Right lobe of liver (tissue), 6 donors: ENCODE data around the gene TRIM31. TPM values are rescaled to one million over a fixed set of nuclear protein-coding genes. Genes with fewer than 3 reads are reported as not detected.

Experiments used
- ATAC-seq, 4 donors: fragments of 200-7000 bp; cut with Tn5 transposase; one replicate each; pipeline ENCODE4 v1.9.1; 2020; ENCODE audit warnings: mild to moderate bottlenecking in 4 of 4, moderate library complexity in 4 of 4
- DNase-seq, 3 donors: peaks; one replicate each; pipeline ENCODE4 v3.0.0-alpha.2; 2020
- H3K27ac ChIP-seq, 3 donors: fragments of 200-600 bp; one replicate each; pipeline ENCODE4 v1.8.0; 2022
- H3K27me3 ChIP-seq, 2 donors: fragments of 200-600 bp; one replicate each; pipeline ENCODE4 v1.8.0; 2022
- H3K36me3 ChIP-seq, 4 donors: fragments of 200-600 bp; sonication (generic) in 1 of 4; one replicate each; pipeline versions ENCODE4 v1.5.1 to v1.8.0; 2017 to 2022; ENCODE audit warnings: control low read depth in 1 of 4
- H3K4me1 ChIP-seq, 4 donors: fragments of 200-600 bp; sonication (generic) in 1 of 4; one replicate each; pipeline versions ENCODE4 v1.5.1 to v1.8.0; 2017 to 2022; ENCODE audit warnings: control low read depth in 1 of 4
- H3K4me3 ChIP-seq, 3 donors: fragments of 200-600 bp; one replicate each; pipeline ENCODE4 v1.8.0; 2022
- H3K9me3 ChIP-seq, 4 donors: fragments of 200-600 bp; sonication (generic) in 1 of 4; one replicate each; pipeline versions ENCODE4 v1.5.1 to v1.8.0; 2017 to 2022; ENCODE audit warnings: control low read depth in 1 of 4
- POLR2A ChIP-seq: fragments of 450-650 bp; IDR thresholded peaks from one replicate; pipeline ENCODE4 v1.6.1; 2017; ENCODE audit warnings: antibody characterized with exemption, mild to moderate bottlenecking
- WGBS: methylation state at CpG from one replicate; pipeline ENCODE4 v1.1.6; 2018; ENCODE audit warnings: low coverage, low lambda C conversion rate; ENCODE audit not compliant: insufficient coverage; ENCODE audit errors: missing lambda C conversion rate; 5-methylcytosine and 5-hydroxymethylcytosine counted together
- intact Hi-C, 2 donors: fragments of 100-400 bp; cut with DNase I; formaldehyde crosslinking; loops; one replicate each; pipeline versions ENCODE4 v1.11.2 to v1.14.1; 2022
- total RNA-seq, 6 experiments: library from RNA; depleted of rRNA in 2 of 6; stranded (reverse); fragments of >200 nt in 2 of 6; fragmentation: NEBNext Ultra II Directional in 3 of 6; extraction: Animal tissue kit (Norgen Biotek cat#: 25700) in 3 of 6; gene quantifications; one replicate each; pipeline versions ENCODE4 v1.1.0 to v1.2.4, GENCODE V29; 2016 to 2023
- TF ChIP-seq, protein P1 (sequence below), 4 donors: fragments of 200-600 bp in 3 of 4; fragments of 450-650 bp in 1 of 4; IDR thresholded peaks; one replicate each; pipeline versions ENCODE4 v1.5.1 to v1.8.0; 2016 to 2022; ENCODE audit warnings: antibody characterized with exemption in 4 of 4, mild to moderate bottlenecking in 2 of 4
- donor health status: DM: no; HTN: yes; CAD: no.
- donor health status: DM: no; HTN: no; CAD: no.
- donor health status: DM: no; HTN: no; CAD: no.
- donor health status: DM: no; HTN: yes; CAD: no.
- donor health status: DM: no; HTN: yes; CAD: no.

The TRIM31 gene
- total RNA-seq, 6 experiments from 2014 or later, result 0.32 to 5.1 (median 0.60) TPM

DNA sequence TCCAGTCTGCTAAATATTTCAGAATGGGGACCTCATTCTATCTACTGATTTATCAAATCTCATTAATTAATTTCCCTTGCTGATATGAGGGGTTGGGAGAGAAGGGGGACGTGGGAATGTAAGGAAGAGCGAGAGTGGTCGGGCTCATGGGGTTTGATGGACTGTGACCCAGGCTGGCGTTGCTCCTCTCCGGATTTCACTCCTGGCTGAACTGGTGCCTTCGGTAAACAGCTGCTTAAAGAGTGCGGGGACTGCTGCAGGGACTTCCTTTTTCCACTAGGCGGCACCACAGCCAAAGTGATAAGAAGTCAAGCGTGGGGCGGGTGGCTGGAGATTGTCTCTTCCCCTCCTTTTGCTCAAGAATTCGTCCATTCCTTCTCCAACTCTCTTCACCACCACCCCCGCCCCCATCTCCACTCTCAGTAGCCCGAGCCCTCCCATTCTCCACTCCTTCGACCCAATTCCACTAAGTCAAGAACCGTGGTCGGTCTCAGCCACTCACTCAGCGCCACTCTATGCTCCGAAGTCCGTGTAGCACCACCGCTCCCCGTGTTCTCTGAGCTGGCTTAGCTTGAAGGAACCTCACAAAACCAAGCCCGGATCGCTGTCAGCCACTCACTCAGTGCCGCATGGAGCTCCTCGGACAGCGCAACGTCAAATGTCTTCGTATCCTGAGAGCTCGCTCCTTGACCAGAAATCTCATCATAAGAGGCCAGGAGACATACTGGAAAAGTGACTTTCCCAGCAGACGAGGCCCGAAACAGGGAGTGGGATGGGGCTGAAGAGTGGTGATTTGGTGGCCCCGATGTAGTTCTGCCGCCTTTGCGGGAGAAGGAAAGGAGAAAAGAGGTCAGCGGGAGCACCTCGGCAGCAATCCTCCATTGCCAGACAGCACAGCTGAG lies 9.7 kb downstream of the TRIM31 start:
- peaks cover 0 to 25% (median 2%) of the 10 kb centered on the region in 4 donors for H3K4me1 ChIP-seq
- DNase-seq (peak; percentile 80 to 88 (median 84)), ATAC-seq (peak; percentile 76 to 87 (median 84))
- no peaks in the 10 kb centered on the region for H3K9me3 ChIP-seq
- H3K4me3 ChIP-seq, result peak overlapping the region; percentile 22 to 47 (median 34)
- TF ChIP-seq POLR2A, result no peak
- TF ChIP-seq, protein P1, sequence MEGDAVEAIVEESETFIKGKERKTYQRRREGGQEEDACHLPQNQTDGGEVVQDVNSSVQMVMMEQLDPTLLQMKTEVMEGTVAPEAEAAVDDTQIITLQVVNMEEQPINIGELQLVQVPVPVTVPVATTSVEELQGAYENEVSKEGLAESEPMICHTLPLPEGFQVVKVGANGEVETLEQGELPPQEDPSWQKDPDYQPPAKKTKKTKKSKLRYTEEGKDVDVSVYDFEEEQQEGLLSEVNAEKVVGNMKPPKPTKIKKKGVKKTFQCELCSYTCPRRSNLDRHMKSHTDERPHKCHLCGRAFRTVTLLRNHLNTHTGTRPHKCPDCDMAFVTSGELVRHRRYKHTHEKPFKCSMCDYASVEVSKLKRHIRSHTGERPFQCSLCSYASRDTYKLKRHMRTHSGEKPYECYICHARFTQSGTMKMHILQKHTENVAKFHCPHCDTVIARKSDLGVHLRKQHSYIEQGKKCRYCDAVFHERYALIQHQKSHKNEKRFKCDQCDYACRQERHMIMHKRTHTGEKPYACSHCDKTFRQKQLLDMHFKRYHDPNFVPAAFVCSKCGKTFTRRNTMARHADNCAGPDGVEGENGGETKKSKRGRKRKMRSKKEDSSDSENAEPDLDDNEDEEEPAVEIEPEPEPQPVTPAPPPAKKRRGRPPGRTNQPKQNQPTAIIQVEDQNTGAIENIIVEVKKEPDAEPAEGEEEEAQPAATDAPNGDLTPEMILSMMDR (IDR thresholded peaks at IDR 0.05), result peak; percentile 82 to 93 (median 89)
- WGBS, result 3% methylated on average over 35 of the region's 36 CpGs
- intact Hi-C loops, result loop anchor here in 1 of 2 donors (10.0 kb wide), 1 partner anchor 62 kb away; the partner anchor contains the start of genes TRIM10 and TRIM15
- H3K36me3 ChIP-seq, result no peaks in the 10 kb centered on the region
- peaks cover 0 to 3% of the 10 kb centered on the region in 2 donors for H3K27me3 ChIP-seq
- H3K27ac ChIP-seq, result peak overlapping the region; percentile 18 to 55 (median 27)

DNA sequence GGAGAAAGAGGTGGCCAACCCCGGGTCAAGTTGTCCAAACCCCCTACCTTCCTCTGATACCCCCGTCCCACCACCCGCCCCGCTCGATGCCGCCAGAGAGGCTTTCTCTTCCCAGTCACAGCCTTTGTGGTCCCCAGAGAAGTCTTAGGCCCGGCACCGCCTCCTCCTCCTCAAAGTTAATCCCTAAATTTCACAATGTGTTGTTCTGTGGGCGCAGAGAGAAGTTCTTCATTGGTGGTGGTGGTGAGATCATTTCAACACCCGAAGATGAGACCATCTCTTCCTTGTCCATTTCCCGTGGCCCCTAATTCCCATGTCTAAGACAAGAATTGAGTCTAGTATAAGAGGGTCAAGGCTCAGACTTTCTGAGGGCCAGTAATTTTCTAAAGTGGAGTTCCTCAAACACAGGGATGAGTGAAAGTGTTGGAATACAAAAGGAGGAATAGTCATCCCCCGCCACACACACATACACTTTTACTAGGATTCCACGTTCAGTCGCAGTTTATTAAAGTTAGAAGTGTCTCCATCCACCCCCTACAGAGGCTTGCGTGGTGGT lies 10.4 kb downstream of the TRIM31 start:
- intact Hi-C loops, result loop anchor here in 1 of 2 donors (10.0 kb wide), 1 partner anchor 62 kb away; the partner anchor contains the start of genes TRIM10 and TRIM15
- ATAC-seq (peak in 2 of 4 donors; percentile 3), DNase-seq (no peak)
- H3K36me3 ChIP-seq, result no peaks in the 10 kb centered on the region
- peaks cover 0 to 25% (median 2%) of the 10 kb centered on the region in 4 donors for H3K4me1 ChIP-seq
- H3K27me3 ChIP-seq, result peaks cover 0 to 3% of the 10 kb centered on the region in 2 donors
- WGBS, result 35% methylated on average over 14 of the region's 15 CpGs
- no peaks in the 10 kb centered on the region for H3K9me3 ChIP-seq
- H3K4me3 ChIP-seq, result peak overlapping the region; percentile 22 to 31 (median 30)
- TF ChIP-seq, protein P1 (IDR thresholded peaks at IDR 0.05), result no peak
- TF ChIP-seq POLR2A, result no peak
- peak overlapping the region; percentile 27 to 70 (median 55) for H3K27ac ChIP-seq

DNA sequence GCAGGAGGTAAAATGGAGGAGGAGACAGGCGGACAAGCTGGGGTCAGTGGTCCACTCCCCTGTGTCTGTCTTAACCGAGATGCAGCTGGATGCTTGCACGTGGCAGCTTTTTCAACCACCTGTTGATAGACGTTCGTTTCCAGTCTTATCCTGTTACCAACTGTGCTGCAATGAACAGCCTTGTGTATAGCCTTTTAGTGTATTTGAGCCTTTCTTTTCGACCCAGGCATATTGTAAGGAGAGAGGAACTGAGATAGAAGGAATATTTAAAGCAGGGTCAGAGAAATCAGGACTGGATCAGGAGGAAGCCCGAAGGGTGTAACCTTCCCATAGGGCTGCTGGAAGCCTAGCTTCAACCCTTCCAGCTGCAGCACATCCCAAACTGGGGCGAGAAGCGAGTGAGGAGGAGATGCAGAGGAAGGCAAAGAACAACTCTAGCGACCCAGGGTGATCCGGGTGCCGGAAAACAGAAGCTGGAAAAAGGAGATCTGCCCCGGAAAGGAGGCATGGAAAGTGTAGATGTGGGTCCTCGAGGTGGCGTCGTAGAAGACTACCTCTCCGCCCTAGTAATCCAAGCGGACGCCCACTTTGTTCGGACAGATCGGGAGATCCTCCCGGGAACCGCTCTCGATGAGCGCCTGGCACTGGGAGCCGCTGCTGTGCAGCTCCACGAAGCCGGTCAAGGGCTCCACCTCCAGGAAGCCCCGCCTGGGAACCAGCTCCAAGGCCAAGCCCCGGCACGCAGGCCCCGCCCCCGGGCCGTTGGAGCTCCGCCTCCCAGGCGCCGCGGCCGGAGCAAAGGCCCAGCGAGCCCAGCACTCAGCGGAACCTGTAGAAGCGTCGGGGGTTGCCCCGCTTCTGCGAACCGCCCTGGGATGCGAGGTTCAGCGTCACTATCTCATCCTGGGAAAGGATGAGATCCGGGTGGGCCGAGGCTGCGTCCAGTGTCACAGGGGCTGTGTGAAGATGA lies 11.2 kb downstream of the TRIM31 start:
- H3K27me3 ChIP-seq, result peaks cover 0 to 3% of the 10 kb centered on the region in 2 donors
- intact Hi-C loops, result loop anchor here in 1 of 2 donors (10.0 kb wide), 1 partner anchor 63 kb away; the partner anchor contains the start of genes TRIM10 and TRIM15
- peaks cover 0 to 25% (median 2%) of the 10 kb centered on the region in 4 donors for H3K4me1 ChIP-seq
- WGBS, result 1% methylated on average over 13 of the region's 51 CpGs
- H3K36me3 ChIP-seq, result no peaks in the 10 kb centered on the region
- H3K9me3 ChIP-seq, result no peaks in the 10 kb centered on the region
- TF ChIP-seq POLR2A, result peak; percentile 81
- TF ChIP-seq, protein P1 (IDR thresholded peaks at IDR 0.05), result peak in 3 of 4 donors; percentile 12 to 38 (median 21)
- peak; percentile 93 to 97 (median 96) for DNase-seq
- peak overlapping the region; percentile 22 to 31 (median 30) for H3K4me3 ChIP-seq
- peak; percentile 86 to 96 (median 94) for ATAC-seq
- H3K27ac ChIP-seq, result peak overlapping the region; percentile 27 to 70 (median 55)
